T-helper 2 cell treated with Interferon-gamma antibody and Interleukin-4, amounts not matched to agents 100 ng/mL and 5 ng/mL, for 36 hours (primary cell): ENCODE data around the gene ZDHHC11. TPM values are rescaled to one million over a fixed set of nuclear protein-coding genes. Genes with fewer than 3 reads are reported as not detected.
"Not testable (repeated sequence)": the region's sequence is repeated elsewhere in the genome, so short reads cannot be mapped to it uniquely, and the experiment has no call there.

Experiments used
- intact Hi-C: fragments of 100-400 bp; cut with micrococcal nuclease; formaldehyde crosslinking; loops from one replicate; pipeline ENCODE4 v1.15.1; 2023
- total RNA-seq: library from RNA; stranded (reverse); gene quantifications from 2 replicates; pipeline ENCODE4 v1.2.3, GENCODE V29; 2022

The ZDHHC11 gene
- total RNA-seq, 1 donor from 2014 or later: 21.5 TPM

- intact Hi-C loops: no loop called here
Measured at GRCh38 chr5:816176-816575, 34.6 kb downstream of the ZDHHC11 start.

- intact Hi-C loops: no loop called here
Measured at GRCh38 chr5:815449-815848, 35.3 kb downstream of the ZDHHC11 start.

GRCh38 chr5:813575-813974 lies 37.2 kb downstream of the ZDHHC11 start:
- intact Hi-C loops: not testable (repeated sequence)

- intact Hi-C loops: not testable (repeated sequence)
Measured at GRCh38 chr5:811384-811783, 39.4 kb downstream of the ZDHHC11 start.

- intact Hi-C loops: not testable (repeated sequence)
Measured at GRCh38 chr5:807719-808514, 42.9 kb downstream of the ZDHHC11 start.

GRCh38 chr5:801472-801871 lies 49.3 kb downstream of the ZDHHC11 start:
- intact Hi-C loops: no loop called here

GRCh38 chr5:801055-801454 lies 49.7 kb downstream of the ZDHHC11 start:
- intact Hi-C loops: not testable (repeated sequence)

- intact Hi-C loops: not testable (repeated sequence)
Measured at GRCh38 chr5:798505-799138, 52.2 kb downstream of the ZDHHC11 start.

GRCh38 chr5:797986-798385 lies 52.8 kb downstream of the ZDHHC11 start:
- intact Hi-C loops: not testable (repeated sequence)

GRCh38 chr5:795873-796272 lies 54.9 kb downstream of the ZDHHC11 start:
- intact Hi-C loops: not testable (repeated sequence)

- intact Hi-C loops: not testable (repeated sequence)
Measured at GRCh38 chr5:794948-795347, 55.8 kb downstream of the ZDHHC11 start.

- intact Hi-C loops: not testable (repeated sequence)
Measured at GRCh38 chr5:788703-789102, 62.1 kb downstream of the ZDHHC11 start.

- intact Hi-C loops: not testable (repeated sequence)
Measured at GRCh38 chr5:787857-788233, 62.9 kb downstream of the ZDHHC11 start.

GRCh38 chr5:787224-787856 lies 63.4 kb downstream of the ZDHHC11 start:
- intact Hi-C loops: not testable (repeated sequence)

GRCh38 chr5:785181-785705 lies 65.5 kb downstream of the ZDHHC11 start:
- intact Hi-C loops: not testable (repeated sequence)

GRCh38 chr5:784428-785177 lies 66.2 kb downstream of the ZDHHC11 start, which contains the start of gene ZDHHC11B:
Gene ZDHHC11B, minus strand, starts transcription at chr5:784729. Its CDS starts 17,810 bp downstream, at chr5:766919.
- intact Hi-C loops: loop anchor here (5.0 kb wide), 1 partner anchor 328 kb away; the partner anchor contains the start of gene SLC12A7

- intact Hi-C loops: loop anchor here (5.0 kb wide), 1 partner anchor 328 kb away; the partner anchor contains the start of gene SLC12A7
Measured at GRCh38 chr5:783881-784427, 66.8 kb downstream of the ZDHHC11 start.

- intact Hi-C loops: loop anchor here (5.0 kb wide), 1 partner anchor 329 kb away; the partner anchor contains the start of gene SLC12A7
Measured at GRCh38 chr5:783049-783802, 67.6 kb downstream of the ZDHHC11 start.

- intact Hi-C loops: loop anchor here (5.0 kb wide), 1 partner anchor 330 kb away; the partner anchor contains the start of gene SLC12A7
Measured at GRCh38 chr5:782356-782755, 68.4 kb downstream of the ZDHHC11 start.

- intact Hi-C loops: loop anchor here (5.0 kb wide), 1 partner anchor 332 kb away; the partner anchor contains the start of gene SLC12A7
Measured at GRCh38 chr5:780571-780970, 70.2 kb downstream of the ZDHHC11 start.
